ENCODE results near the gene DNAJC25.

DNAJC25 gene

GRCh38 chr9:111700776-111701175, 69.6 kb downstream of the DNAJC25 start:
- DNase-seq (ENCODE audit: low read depth in 1 of 2, low spot score in 1 of 2), result no peak
- in situ Hi-C loops (cut with HindIII; ENCODE audit: low pct_unique_long_range_greater_than_20kb, low sequenced_read_pairs), result no loop called here
- TF ChIP-seq JUND (IDR thresholded peaks at IDR 0.05; ENCODE audit: low read depth), result no peak
